Midbrain (tissue), 1 donor: Measurements from ENCODE around the gene NR2C2.

Experiments used
- DNase-seq: peaks from one replicate; lab custom pipeline; 2025; lab: John Stamatoyannopoulos, UW

Gene NR2C2

GRCh38 chr3:15063656-15064286 lies 116.4 kb downstream of the NR2C2 start:
- no peak for DNase-seq

GRCh38 chr3:15064299-15064834 lies 117.0 kb downstream of the NR2C2 start:
- peak; percentile 4 for DNase-seq

- DNase-seq: peak; percentile 92
Measured at GRCh38 chr3:15064835-15065549, 117.6 kb downstream of the NR2C2 start, which contains the start of gene MRPS25. MRPS25 (minus strand) TSS chr3:15065315; CDS start chr3:15065194, 121 bp downstream.

DNA sequence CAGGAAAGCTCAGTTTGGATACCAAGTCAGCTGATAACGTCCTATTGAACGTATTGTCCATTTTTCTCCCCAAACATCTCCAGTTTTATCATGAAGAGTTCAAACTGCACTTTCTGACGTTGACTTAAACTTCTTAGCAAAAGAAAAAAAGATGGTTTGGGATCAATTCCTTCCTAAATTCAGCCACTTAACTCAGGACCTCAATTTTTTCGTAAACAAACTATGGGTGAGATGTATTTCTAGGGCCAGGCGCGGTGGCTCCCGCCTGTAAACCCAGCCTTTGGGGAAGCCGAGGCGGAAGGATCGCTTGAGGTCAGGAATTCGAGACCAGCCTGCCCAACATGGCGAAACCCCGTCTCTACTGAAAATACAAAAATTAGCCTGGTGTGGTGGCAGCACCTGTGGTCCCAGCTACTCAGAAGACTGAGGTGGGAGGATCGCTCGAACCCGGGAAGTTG lies 118.2 kb downstream of the NR2C2 start:
- DNase-seq: no peak

GRCh38 chr3:15066467-15066866 lies 119.1 kb downstream of the NR2C2 start:
- DNase-seq: no peak

DNA sequence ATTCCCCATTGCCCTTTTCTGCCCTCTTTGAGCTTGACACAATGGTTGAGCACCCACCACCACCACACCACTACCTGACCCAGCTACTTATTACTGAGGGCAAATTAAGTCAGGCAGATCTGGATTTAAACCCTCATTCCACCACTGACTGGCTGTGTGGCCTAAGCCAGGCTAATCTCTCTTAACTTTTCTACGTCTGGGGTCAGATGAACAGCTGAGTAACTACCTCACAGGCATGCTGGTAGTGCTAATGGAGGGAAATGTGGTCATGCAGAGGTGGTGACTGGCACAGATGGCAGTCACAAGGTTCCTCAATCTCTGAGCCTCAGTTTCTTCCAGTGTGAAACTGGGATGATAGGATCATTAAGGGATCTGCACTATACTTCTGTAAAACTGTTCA lies 122.1 kb downstream of the NR2C2 start:
- no peak for DNase-seq

- no peak for DNase-seq
Measured at GRCh38 chr3:15071699-15072098, 124.3 kb downstream of the NR2C2 start.

GRCh38 chr3:15074500-15074899 lies 127.1 kb downstream of the NR2C2 start:
- no peak for DNase-seq

DNA sequence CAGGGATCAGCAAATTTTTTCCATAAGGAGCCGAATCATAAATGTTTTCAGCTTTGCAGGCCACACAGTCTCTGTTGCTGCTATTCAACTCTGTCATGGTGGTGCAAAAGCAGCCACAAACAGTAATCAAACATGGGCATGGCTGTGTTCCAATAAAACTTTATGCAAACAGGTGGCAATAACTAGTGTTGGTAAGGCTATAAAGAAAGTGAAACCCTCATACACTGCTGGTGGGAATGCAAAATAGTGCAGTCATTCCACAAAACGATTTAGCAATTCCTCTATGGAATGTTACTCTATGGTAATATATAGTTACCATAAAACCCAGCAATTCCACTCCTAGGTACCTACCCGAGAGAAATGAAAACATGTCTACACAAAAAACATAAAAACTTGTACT lies 131.7 kb downstream of the NR2C2 start:
- DNase-seq: no peak

GRCh38 chr3:15081960-15082664 lies 134.7 kb downstream of the NR2C2 start:
- no peak for DNase-seq

- no peak for DNase-seq
Measured at GRCh38 chr3:15083252-15083651, 135.9 kb downstream of the NR2C2 start.

- no peak for DNase-seq
Measured at GRCh38 chr3:15086263-15086662, 138.9 kb downstream of the NR2C2 start.

DNA sequence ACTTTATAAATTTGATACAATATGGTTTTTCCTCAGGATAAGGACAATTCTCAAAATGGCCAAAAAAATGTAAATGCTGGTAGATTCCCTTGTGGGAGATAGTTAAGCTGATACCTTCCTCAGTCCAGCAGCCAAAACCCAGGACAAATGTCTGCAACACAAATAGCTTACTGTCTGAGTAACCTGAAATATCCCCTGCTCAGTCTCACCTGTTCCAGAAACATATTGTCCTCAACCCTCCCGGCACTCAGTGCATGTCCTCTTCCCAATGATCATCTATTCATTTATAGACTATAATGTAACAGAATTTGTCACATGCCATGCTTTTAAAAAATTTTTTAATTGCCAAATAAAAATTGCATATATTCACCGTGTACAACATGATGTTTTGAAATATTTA lies 139.3 kb downstream of the NR2C2 start:
- DNase-seq: no peak

DNA sequence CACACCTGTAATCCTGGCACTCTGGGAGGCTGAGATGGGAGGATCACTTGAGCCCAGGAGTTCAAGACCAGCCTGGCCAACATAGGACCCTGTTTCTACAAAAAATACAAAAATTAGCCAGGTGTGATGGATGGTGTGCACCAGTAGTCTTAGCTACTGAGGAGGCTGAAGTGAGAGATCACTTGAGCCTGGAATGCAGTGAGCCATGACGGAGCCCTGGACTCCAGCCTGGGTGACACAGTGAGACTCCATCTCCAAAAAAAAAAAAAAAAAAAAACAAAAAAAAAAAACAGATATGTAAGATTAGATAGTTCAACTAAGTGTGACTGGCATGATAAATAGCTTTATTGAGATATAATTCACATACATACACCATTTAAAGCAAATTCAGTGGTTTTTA lies 141.8 kb downstream of the NR2C2 start:
- no peak for DNase-seq

GRCh38 chr3:15091575-15091974 lies 144.2 kb downstream of the NR2C2 start:
- DNase-seq: no peak

DNA sequence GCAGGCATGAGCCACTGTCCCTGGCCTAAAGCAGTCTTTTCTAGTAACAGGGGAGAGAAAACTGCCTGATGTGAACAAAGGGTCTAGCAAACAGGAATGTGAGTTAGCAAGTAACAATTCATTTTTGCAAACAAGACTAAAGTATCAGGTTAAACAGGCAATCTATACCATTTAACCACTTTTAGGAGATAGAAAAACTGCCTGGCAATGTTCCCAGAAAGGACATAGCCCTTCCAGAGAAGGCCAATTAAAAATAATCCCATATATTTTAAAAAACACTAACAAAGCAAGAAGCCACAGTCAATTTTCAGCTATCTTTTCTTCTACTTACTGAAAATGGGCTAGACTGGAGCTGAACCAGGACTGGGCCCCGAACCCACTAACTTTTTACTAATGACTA lies 145.3 kb downstream of the NR2C2 start:
- DNase-seq: no peak

DNA sequence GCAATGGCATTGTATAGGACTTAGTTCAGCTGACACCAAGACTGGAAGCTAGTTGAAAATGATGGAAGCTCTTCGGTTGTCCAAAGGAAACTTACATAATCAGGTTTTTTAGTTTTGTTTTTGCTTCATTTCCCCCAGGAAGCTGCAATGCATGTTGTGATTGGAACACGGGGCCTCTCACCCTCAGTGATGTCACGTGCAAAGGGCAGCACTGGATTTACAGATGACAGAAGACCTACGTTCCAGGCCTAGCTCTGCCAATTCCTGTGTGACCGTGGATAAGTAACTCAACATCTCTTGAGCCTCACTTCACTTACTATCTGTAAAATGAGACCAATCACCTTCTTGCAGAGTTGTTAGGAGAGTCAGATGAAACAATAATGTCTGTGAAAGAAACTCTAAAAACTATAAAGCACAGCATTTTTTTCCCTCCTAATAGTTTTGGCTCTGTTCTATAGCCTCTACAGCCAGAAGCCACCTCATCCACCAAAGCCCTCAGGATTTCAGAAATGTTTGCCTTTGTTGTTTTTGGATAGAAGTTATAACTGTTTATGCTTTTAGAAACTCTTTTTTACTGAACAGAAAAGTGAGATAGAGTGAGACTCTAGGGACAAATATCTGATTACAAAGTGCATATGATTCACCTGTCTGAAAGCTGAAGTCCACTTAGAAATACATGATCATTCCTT lies 146.9 kb downstream of the NR2C2 start:
- DNase-seq: no peak

DNA sequence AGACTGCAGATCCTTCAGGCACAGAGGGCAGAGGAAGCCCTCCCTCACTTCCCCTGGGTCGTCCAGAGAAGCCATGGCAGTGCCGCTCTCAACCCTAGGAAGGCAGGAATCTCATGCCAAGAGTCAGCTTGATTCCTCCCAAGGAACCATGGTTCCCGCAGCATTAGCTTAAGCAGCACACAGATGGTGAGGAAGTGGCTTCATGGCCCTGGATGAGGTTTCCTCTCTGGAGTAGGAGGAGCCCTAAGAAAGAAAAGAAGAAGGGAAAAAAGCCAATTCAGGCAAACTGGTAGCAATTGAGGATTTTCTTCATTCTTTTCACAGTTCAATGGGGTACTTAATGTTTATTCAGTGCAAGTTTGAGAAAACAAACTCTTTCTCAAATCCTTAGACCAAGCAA lies 148.7 kb downstream of the NR2C2 start:
- DNase-seq: peak; percentile 58

- DNase-seq: no peak
Measured at GRCh38 chr3:15097891-15098290, 150.5 kb downstream of the NR2C2 start.
